ENCODE data around the gene MAD2L1BP.
A peak's percentile ranks its signal among the peaks of the same experiment; 100 is the strongest.

MAD2L1BP gene

DNA sequence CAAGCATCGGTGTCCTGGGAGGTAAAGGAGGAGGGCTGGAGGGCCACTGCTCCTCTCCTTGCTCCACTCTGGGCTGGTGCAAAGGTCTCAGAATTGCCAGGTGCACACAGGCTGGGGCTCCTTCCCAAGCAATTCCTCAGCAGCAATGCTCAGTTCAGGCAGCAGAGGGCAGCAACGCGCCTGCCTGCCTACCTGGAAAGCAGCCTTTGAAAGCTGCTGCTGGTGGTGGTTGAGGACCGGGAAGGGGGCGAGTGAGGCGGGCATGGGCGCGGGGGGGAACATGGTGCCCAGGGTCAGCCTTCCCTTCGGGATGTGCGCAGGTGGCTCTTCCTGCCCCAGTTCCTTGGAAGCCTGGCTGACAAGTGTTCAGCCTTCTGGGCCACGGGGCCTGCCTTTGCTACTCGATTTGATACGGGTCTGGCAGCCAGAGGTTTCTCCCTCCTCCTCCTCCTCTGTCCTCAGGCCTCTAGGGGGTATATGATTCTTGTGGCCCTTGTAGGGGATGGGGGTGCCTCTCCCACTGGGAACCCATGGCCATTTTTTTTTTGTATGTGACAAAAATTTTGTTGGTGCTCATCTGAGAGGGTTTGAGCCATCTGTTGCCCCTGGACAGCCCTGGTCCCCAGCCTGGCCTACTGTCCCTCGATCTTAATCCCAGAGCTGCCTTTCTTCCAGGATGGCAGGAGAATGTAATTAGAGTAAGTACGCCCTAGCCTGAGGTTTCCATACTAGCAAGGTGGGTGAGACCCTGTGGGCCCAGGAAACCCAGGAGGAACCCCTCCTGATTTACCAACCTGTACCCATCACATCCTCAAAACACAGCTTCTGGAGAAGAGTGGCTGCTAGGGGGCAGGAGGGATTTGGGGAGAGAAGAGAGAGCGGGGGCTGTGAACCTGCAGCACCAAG lies 31.9 kb downstream of the MAD2L1BP start:
- peak; percentile 86 for DNase-seq

DNA sequence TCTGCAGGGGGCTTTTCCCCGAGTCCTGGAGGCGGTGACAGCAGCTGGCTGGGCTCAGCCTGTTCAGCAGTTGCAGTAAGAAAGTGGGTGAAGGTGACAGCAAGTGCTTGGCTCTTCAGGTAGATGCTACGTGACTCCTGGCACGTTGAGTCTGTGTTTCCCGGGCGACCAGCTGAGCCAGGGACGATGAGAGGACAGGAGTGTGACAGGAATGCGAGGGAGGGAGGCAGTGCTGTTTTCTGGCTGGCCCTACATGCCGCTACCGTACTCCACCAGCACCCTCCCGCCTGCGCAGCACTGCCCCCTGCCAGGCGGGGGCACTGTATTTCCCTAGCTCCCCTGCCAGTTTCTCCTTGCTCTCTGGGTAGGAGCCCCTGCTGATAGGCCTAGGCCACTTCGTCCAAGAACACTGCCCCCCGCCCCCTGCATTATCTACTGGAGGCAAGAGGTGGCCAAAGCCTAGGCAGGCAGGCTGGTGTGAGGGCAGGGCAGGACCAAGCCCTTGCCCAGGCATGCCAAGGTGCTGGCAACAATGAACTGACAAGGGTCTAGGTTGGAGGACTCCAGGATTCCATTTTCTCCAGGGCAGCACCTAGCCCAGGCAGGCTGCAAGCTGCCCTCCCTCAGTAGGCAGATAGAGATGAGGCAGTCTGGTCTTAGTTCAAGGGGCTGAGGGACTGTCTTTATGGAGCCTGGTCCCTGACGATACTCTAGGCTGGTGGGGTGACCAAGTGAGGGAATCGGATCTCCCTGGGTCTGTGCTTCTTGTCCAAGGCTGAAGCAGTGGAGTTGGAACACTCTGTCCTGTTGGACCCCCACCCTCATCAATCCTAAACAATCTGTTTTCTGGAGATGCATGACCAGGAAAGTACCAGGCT lies 32.8 kb downstream of the MAD2L1BP start:
- peak; percentile 88 for DNase-seq

DNA sequence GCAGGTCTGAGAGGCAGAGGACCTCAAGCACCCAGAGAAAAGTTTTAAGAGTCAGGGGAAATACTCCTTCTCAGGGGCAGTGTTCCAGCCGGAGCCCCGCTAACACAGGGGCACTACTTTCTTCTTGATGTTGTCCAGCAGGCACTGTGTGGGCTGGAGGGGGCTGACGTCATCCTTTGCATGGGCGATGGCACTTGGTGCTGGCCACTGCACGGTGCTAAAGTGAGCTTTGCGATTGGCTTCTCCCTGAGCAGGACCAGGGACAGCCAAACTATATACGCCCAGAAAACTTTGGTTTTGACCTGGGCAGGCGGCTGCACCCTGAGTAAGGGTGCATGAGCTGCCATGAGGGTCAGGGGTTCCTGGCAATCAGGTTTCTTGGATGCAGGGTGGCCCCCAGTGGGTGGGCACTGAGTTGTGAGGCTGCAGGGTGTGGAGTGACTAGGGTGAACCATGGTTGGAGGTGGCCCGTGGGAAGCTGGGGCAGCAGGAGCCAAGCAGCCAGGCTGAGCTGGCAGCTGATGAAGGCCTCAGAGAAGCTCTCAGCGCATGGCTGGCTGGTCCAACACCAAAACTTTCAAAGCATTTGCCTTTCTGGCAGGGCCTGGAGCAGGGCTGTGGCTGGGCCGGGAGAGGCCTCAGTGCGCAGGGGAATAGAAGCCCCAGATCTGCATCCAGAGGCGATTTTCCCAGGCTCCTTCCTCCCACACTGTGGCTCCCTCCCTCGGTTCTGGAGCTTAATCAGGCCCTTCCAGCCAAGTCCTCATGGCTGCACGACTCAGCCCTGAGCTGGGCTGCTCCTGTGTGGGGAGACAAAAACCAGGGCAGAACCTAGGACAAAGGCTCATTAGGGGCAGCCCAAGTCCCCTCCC lies 33.6 kb downstream of the MAD2L1BP start:
- DNase-seq, result no peak

DNA sequence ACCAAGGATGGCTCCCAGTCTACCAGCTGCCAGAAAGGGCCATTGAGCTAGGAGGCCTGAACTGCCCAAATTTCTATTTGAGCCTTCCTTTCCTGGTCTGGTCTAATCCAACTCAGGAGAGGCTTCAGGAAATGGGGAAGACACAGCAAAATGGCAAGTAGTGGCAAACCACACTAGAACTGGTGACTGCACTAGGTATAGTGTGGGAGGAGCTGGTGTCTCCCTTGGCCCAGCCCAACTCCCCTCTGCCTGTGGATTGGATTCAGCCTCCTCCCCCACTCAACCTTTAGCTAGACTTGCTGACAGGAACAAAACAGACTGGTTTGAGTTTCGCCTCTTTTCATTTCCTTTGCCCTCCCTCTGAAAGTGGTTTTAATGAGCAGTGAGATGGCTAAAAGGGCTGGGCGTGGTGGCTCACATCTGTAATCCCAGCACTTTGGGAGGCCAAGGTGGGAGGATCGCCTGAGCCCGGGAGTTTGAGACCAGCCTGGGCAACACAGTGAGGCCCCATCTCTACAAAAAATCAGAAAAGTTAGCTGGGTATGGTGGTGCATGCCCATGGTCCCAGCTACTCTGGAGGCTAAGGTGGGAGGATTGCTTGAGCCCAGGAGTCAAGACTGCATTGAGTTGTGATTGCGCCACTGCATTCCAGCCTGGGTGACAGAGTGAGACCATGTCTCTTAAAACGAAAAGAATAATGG lies 34.4 kb downstream of the MAD2L1BP start:
- DNase-seq, result no peak

- no peak for DNase-seq
Measured at GRCh38 chr6:43670623-43670986, 35.0 kb downstream of the MAD2L1BP start.

DNA sequence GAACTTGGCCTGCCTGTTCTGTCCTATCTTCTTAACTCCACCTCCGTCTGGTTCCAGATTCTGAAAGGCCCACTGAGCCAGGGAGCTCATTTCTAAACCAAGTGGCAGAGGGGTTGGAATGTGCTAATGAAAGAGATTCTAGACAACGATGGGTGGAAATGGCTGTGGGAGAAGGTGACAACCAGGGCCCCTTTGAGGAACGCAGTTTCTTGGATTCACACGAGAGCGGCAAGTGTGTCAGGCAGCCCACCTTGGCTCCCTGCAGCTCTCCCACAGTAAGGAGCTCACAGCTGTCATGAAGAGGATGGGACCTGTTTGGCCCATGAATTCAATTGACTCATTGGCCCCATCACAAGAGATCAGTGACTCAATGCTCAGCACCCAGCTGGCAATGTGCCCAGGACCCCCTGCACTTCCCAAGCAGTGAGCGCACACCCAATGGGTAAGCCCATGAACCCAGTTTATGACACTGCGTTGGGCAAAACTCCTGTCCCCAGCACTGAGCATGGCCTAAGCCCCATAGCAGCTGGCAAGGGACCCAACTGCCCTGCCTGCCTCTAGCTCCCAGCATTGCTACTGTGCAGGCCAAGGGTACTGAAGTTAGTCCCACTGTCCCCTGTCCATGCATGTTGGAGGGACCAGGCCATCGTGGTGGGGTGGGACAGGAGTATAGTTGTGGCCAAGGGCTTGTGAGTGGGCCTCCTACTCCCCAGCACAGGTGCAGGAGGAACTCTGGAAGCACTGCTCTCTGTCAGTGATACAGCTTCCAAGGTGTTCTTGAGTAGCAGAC lies 35.6 kb downstream of the MAD2L1BP start:
- no peak for DNase-seq

GRCh38 chr6:43671801-43672690 lies 36.4 kb downstream of the MAD2L1BP start:
- no peak for DNase-seq

DNA sequence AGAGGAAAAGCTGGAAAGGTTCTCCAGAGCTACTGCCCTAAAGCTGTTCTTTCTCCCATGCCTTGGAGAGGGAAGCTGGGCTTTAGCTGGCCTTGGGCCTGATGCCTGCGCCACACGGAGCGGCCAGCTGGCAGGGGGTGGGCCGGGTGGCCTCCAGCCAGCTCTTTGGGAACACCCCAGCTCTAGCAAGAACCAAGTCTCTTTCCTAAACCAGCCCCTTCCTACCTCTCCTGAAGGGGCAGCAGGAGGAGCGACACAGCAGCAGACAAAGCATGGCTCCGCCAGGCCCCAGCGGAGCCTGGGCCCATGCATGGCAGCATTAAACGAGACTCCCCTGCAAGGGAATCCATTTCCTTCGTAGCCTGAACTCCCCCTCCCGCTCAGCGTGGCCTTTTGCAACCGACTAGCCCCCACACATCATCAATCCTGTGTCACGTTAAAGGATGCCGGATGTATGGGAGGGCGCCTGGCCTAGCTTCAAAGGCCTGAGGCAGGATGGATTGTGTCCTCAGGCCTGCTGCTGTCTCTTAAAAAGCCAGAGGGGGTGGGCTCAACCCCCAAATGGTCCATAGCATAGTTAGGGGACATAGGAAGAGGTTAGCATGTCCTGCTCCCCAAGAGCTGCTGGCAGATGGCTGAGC lies 37.9 kb downstream of the MAD2L1BP start:
- DNase-seq, result no peak

DNA sequence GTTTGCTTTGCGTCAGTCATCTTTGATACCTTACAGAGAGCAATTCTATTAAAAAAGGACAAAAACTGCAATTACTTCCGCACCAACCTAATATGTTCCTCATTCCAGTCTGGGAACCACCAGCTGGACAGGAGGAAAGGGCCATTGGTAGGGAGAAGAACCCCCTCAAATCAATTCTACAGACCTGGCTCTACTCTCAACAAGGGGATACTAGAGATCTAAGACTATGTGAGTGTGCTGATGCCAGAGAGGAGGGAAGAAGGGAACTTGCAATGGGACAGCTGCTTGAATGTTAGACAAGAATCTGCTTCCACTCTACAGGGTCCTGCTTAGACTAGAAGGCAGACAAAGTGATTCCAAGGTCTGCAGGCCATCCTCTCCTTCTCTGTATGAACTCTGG lies 38.7 kb downstream of the MAD2L1BP start:
- no peak for DNase-seq

- DNase-seq, result no peak
Measured at GRCh38 chr6:43674921-43675320, 39.3 kb downstream of the MAD2L1BP start.

GRCh38 chr6:43676962-43677606 lies 41.4 kb downstream of the MAD2L1BP start:
- DNase-seq, result no peak

GRCh38 chr6:43677759-43678158 lies 42.1 kb downstream of the MAD2L1BP start:
- no peak for DNase-seq

GRCh38 chr6:43678341-43678740 lies 42.7 kb downstream of the MAD2L1BP start:
- DNase-seq, result no peak

- no peak for DNase-seq
Measured at GRCh38 chr6:43679057-43679456, 43.4 kb downstream of the MAD2L1BP start.

- DNase-seq, result no peak
Measured at GRCh38 chr6:43680308-43681200, 44.9 kb downstream of the MAD2L1BP start.

GRCh38 chr6:43681303-43681702 lies 45.7 kb downstream of the MAD2L1BP start:
- DNase-seq, result no peak

- DNase-seq, result no peak
Measured at GRCh38 chr6:43682724-43683429, 47.2 kb downstream of the MAD2L1BP start.
